OCI-M2 (cell line): ENCODE results near the gene CFAP410.

ENCODE experiments used
- DNase-seq: peaks from one replicate; lab custom pipeline; 2025; ENCODE audit not compliant: unreplicated experiment; lab: John Stamatoyannopoulos, UW

CFAP410 gene

GRCh38 chr21:44331650-44332307 lies 7.4 kb downstream of the CFAP410 start:
- DNase-seq = no peak

DNA sequence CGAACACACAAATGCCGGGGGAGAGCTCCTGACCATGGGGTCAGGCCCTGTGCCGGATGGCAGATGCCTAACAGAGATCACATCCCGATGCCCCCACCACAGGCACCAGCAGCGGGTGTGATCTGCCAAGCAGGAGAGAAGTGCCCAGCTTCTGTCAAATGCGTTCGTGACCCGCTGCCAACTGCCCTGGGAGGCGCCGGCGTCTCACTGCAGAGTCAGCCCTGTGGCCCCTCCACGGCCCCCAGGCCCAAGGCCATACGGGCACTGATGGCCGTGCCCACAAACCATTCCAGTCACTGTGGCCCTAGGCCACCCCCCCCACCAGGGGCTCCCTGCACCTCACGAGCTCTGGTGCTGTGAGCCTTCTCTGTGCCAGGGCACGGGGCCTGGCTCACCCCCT lies 8.0 kb downstream of the CFAP410 start:
- no peak for DNase-seq

DNA sequence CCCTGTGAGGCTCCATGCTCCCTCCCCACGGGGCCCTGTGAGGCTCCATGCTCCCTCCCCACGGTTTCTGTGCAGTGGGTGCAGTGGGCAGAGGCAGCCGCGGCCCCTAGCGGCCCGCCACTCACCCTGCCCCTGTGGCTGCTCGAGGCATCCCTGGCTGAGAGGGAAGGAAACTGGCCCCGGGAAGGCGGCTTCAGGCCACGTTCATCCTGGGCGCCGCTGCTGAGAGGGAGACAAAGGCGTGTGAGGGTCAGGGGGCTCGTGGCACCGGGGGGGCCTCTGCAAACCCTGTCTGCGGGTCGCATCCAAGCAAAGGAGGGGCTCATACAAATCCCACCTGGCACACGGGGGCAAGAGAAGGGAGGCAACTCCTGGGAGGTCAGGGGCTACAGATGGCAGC lies 8.5 kb downstream of the CFAP410 start:
- DNase-seq = no peak

DNA sequence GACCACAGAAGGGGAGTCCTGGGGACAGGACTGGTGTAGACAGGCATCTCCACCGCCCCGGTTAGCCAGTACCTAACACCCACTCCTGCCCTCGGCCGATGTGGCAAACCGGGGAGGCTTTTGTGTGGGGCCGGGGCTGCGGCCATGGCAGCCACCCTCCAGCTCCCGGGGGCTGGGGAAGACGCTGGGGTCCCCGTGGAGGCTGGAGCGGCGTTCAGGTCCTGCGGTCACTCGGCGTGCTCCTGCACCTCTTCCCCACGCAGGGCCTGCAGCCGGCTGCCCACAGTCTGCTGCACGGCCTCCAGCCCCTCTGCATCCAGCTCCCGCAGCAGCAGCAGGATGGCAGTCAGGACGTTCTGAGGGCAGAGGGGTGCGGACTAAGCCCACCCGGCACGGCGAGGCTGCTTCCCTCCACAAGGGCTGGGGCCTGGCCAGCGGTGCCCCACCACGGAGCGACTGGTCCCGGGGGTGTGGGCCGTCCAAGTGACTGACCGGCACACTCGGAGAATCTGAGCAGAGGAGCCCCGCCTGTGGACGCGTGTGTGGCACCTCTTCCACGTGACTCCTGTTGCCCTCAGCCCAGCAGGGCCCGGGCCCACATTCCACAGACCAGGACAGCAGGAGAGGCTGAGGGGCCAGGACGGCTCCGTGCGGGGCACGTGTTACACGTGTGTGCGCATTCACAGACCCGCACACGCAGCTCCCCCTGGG lies 9.1 kb downstream of the CFAP410 start:
- no peak for DNase-seq

- no peak for DNase-seq
Measured at GRCh38 chr21:44329086-44329889, 9.9 kb downstream of the CFAP410 start.

- no peak for DNase-seq
Measured at GRCh38 chr21:44328242-44328895, 10.8 kb downstream of the CFAP410 start.

- no peak for DNase-seq
Measured at GRCh38 chr21:44327603-44327974, 11.6 kb downstream of the CFAP410 start.

GRCh38 chr21:44326716-44327602 lies 12.2 kb downstream of the CFAP410 start:
- no peak for DNase-seq

DNA sequence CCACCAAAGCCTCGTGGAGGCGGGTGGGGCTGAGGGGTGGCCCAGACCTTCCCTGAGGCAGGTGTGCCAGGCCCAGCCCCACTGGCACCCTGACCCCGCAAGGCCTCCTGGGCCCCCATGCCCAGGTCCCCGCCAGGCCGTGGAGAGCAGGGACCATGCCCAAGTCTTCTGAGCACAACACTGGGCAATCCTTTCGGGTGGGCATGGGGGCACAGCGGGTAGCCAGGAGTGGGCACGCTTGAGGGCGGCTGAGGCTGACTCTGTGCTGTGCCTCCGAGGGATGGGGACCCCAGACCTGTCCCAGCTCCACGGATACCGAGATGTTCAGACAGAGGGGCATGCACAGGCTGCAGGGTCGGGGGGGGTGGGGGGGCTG lies 12.9 kb downstream of the CFAP410 start:
- DNase-seq = no peak

- DNase-seq = no peak
Measured at GRCh38 chr21:44325386-44326271, 13.6 kb downstream of the CFAP410 start.

- no peak for DNase-seq
Measured at GRCh38 chr21:44324854-44325107, 14.4 kb downstream of the CFAP410 start.

GRCh38 chr21:44324106-44324853 lies 14.9 kb downstream of the CFAP410 start:
- no peak for DNase-seq

DNA sequence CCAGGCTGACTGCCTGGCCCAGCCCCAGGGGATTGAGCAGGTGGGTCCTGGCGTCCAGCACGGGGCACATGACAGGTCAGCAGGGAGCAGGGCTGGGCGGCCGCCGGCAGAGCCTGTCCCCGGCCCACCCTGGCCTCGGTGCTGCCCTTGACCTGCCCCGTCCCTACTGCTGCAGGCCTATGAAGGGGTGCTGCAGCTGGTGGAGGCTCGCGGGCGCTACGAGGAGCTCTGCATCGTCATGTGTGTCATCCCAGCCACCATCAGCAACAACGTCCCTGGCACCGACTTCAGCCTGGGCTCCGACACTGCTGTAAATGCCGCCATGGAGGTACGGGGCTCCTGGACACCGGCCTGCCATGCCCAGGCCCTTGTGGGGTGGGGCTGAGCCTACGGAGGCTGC lies 15.6 kb downstream of the CFAP410 start:
- DNase-seq = no peak

GRCh38 chr21:44322621-44323325 lies 16.4 kb downstream of the CFAP410 start:
- DNase-seq = no peak

DNA sequence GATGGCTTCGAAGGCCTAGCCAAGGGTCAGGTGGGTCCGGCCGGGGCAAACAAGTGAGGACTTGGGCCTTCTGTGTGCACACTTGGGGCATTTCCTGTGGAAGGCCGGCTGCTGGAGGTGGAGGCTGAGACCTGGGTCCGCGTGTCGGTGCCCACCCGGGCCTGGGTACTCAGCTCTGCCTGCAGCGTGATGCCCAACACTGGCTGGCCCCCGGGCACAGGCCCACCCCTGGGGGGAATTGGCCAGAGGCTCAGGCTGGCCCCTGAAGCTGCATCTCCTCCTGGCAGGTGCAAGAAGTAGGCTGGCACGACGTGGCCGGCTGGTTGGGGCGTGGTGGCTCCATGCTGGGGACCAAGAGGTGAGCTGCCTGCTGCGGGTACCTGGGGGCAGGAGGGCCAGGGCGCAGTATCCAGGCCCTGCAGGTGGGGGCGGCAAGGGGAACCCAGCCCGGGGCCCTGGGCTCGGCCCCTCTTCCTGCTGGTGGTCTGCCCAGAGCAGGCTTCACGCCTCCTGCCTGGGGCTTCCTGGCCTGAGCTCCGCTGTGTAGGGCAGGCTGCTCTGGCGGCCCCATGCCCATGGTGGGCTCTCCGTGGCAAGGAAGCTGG lies 17.2 kb downstream of the CFAP410 start:
- DNase-seq = no peak

- no peak for DNase-seq
Measured at GRCh38 chr21:44320847-44321246, 18.3 kb downstream of the CFAP410 start.

GRCh38 chr21:44319407-44320065 lies 19.7 kb downstream of the CFAP410 start:
- no peak for DNase-seq
